HepG2 (cell line): ENCODE measurements around the gene OR5K2. TPM values are rescaled to one million over a fixed set of nuclear protein-coding genes. Genes with fewer than 3 reads are reported as not detected.

Experiments
- ASH2L ChIP-seq: fragments of 300-600, 200-600 bp; sonication (generic); IDR thresholded peaks from 2 replicates; pipeline ENCODE4 v1.7.0; 2017; ENCODE audit warnings: low read depth, mild to moderate bottlenecking, moderate library complexity, mixed read lengths, low read length; ENCODE audit not compliant: insufficient read length
- BORCS8-MEF2B ChIP-seq: sonication (generic); formaldehyde crosslinking; IDR thresholded peaks from 2 replicates; pipeline ENCODE4 v1.8.0; 2022; ENCODE audit warnings: mild to moderate bottlenecking, missing genetic modification reagents
- DR1 ChIP-seq: sonication (generic); formaldehyde crosslinking; IDR thresholded peaks from 2 replicates; pipeline ENCODE4 v1.8.0; 2021; ENCODE audit warnings: mild to moderate bottlenecking, missing genetic modification reagents, inconsistent platforms
- FOXJ3 ChIP-seq: sonication (generic); formaldehyde crosslinking; IDR thresholded peaks from 2 replicates; pipeline ENCODE4 v1.4.0; 2020; ENCODE audit warnings: missing genetic modification reagents, mild to moderate bottlenecking, borderline replicate concordance
- NR2F1 ChIP-seq, 2 experiments: fragments of 450-650 bp in 1 of 2; formaldehyde crosslinking in 1 of 2; IDR thresholded peaks; 2 replicates each; pipeline versions ENCODE4 v1.5.0 to v1.6.1; 2016 to 2020; ENCODE audit warnings: mild to moderate bottlenecking in 1 of 2, missing compliant biosample characterization in 1 of 2, missing genetic modification reagents in 1 of 2, moderate library complexity in 1 of 2
- PHB2 ChIP-seq: fragments of 450-650 bp; IDR thresholded peaks from 2 replicates; pipeline ENCODE4 v1.6.1; 2018; ENCODE audit not compliant: partially characterized antibody
- SMAD3 ChIP-seq: sonication (generic); formaldehyde crosslinking; IDR thresholded peaks from 2 replicates; pipeline ENCODE4 v1.4.0; 2020; ENCODE audit warnings: missing genetic modification reagents
- YY1 ChIP-seq: IDR thresholded peaks from 2 replicates; pipeline ENCODE4 v1.6.1; 2011; ENCODE audit warnings: low read length, low read depth, moderate library complexity, mild to moderate bottlenecking; ENCODE audit not compliant: insufficient read depth, insufficient replicate concordance
- ZNF33B ChIP-seq: sonication (generic); formaldehyde crosslinking; IDR thresholded peaks from 2 replicates; pipeline ENCODE4 v1.5.1; 2020; ENCODE audit warnings: mild to moderate bottlenecking, missing genetic modification reagents
- ZNF569 ChIP-seq: sonication (generic); formaldehyde crosslinking; IDR thresholded peaks from 2 replicates; pipeline ENCODE4 v1.5.0; 2020; ENCODE audit warnings: mild to moderate bottlenecking, missing genetic modification reagents, moderate library complexity, borderline replicate concordance
- ZNF816 ChIP-seq: sonication (generic); formaldehyde crosslinking; IDR thresholded peaks from 2 replicates; pipeline ENCODE4 v1.8.0; 2022; ENCODE audit warnings: missing genetic modification reagents, mild to moderate bottlenecking, borderline replicate concordance
- polyA plus RNA-seq, 8 experiments: library from polyadenylated mRNA; depleted of rRNA in 3 of 8; stranded (reverse) in 7 of 8; unstranded in 1 of 8; fragments of >200 nt; fragmentation: Illumina TruSeq in 4 of 8; extraction: Trizol in 4 of 8; gene quantifications; 2 replicates each; pipeline versions ENCODE4 v1.2.1 to v1.2.3, GENCODE V29; 2011 to 2016; ENCODE audit warnings: low read depth in 4 of 8, missing spikeins in 1 of 8, mixed read lengths in 1 of 8; ENCODE audit not compliant: insufficient read depth in 1 of 8
- total RNA-seq, 5 experiments: library from RNA; depleted of rRNA; stranded (reverse); fragments of >200 nt; fragmentation: Illumina TruSeq; extraction: Trizol; gene quantifications; 2 replicates each; pipeline ENCODE4 v1.2.3, GENCODE V29; 2016; ENCODE audit warnings: low read depth in 1 of 5
- TF ChIP-seq, protein P1 (sequence below): sonication (generic); formaldehyde crosslinking; IDR thresholded peaks from 2 replicates; pipeline ENCODE4 v1.4.0; 2020; ENCODE audit warnings: missing genetic modification reagents
- TF ChIP-seq, protein P2 (sequence below), 2 experiments: sonication (generic) in 1 of 2; formaldehyde crosslinking in 1 of 2; IDR thresholded peaks; 2 replicates each; pipeline versions ENCODE4 v1.4.0 to v1.6.1; 2018 to 2020; ENCODE audit warnings: missing genetic modification reagents in 2 of 2, borderline replicate concordance in 1 of 2, low read depth in 1 of 2, mild to moderate bottlenecking in 1 of 2, missing biosample characterization in 1 of 2
- TF ChIP-seq, protein P3 (sequence below): sonication (generic); formaldehyde crosslinking; IDR thresholded peaks from 2 replicates; pipeline ENCODE4 v1.5.0; 2020; ENCODE audit warnings: missing genetic modification reagents
- TF ChIP-seq, protein P4 (sequence below): sonication (generic); formaldehyde crosslinking; conservative IDR thresholded peaks from 2 replicates; pipeline ENCODE4 v1.4.0; 2020; ENCODE audit warnings: missing genetic modification reagents

The OR5K2 gene
- total and polyA plus RNA-seq, 2 of the 13 experiments (the other 11 are each of a cell fraction or from before 2014, with no cell fraction given) = not detected

DNA sequence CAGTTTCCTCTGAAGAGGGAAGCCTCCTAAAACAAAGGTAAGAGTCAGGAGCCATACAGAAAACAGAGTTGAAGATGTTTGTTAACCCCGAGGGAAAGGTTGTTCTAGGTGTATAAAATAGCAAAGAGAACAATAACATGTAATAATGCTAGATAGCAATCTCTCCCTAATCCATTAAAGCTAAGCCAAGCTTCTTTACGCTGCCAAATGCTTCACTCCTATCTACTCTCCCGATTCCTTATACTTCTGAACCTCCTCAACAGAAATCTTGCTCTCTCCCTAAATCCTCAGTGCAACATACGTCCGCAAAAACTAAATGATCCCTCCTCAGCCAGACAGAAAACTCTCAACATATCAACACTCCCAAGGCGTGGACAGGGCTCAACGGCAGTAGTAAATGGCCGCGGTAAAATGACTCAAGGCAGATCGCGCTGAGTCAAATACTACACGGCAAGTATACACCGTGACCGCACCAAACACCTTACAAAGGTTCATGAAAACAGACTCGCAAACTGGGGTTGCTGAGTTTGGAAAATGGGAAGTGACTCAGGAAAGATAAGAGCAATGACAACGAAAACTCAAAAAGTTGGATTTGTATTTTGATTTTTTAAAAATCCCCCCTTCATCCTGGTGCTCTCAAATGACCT lies 24.5 kb downstream of the OR5K2 start (continued):
- TF ChIP-seq, protein P1, sequence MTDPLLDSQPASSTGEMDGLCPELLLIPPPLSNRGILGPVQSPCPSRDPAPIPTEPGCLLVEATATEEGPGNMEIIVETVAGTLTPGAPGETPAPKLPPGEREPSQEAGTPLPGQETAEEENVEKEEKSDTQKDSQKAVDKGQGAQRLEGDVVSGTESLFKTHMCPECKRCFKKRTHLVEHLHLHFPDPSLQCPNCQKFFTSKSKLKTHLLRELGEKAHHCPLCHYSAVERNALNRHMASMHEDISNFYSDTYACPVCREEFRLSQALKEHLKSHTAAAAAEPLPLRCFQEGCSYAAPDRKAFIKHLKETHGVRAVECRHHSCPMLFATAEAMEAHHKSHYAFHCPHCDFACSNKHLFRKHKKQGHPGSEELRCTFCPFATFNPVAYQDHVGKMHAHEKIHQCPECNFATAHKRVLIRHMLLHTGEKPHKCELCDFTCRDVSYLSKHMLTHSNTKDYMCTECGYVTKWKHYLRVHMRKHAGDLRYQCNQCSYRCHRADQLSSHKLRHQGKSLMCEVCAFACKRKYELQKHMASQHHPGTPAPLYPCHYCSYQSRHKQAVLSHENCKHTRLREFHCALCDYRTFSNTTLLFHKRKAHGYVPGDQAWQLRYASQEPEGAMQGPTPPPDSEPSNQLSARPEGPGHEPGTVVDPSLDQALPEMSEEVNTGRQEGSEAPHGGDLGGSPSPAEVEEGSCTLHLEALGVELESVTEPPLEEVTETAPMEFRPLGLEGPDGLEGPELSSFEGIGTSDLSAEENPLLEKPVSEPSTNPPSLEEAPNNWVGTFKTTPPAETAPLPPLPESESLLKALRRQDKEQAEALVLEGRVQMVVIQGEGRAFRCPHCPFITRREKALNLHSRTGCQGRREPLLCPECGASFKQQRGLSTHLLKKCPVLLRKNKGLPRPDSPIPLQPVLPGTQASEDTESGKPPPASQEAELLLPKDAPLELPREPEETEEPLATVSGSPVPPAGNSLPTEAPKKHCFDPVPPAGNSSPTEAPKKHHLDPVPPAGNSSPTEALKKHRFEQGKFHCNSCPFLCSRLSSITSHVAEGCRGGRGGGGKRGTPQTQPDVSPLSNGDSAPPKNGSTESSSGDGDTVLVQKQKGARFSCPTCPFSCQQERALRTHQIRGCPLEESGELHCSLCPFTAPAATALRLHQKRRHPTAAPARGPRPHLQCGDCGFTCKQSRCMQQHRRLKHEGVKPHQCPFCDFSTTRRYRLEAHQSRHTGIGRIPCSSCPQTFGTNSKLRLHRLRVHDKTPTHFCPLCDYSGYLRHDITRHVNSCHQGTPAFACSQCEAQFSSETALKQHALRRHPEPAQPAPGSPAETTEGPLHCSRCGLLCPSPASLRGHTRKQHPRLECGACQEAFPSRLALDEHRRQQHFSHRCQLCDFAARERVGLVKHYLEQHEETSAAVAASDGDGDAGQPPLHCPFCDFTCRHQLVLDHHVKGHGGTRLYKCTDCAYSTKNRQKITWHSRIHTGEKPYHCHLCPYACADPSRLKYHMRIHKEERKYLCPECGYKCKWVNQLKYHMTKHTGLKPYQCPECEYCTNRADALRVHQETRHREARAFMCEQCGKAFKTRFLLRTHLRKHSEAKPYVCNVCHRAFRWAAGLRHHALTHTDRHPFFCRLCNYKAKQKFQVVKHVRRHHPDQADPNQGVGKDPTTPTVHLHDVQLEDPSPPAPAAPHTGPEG = 0 out of 2 replicates have a peak, but pooled peaks have one; percentile 27
- TF ChIP-seq ASH2L (peak; percentile 61), NR2F1 (CRISPR knock-in tag; IDR thresholded peaks at IDR 0.05) (no peak), DR1 (CRISPR knock-in tag) (no peak), PHB2 (no peak), ZNF33B (CRISPR knock-in tag) (0 out of 2 replicates have a peak, but pooled peaks have one; percentile 8), FOXJ3 (CRISPR knock-in tag) (0 out of 2 replicates have a peak, but pooled peaks have one; percentile 23), ZNF569 (CRISPR knock-in tag) (no peak), YY1 (peak; percentile 40), ZNF816 (0 out of 2 replicates have a peak, but pooled peaks have one; percentile 38), SMAD3 (CRISPR knock-in tag) (peak; percentile 16; the same call in 1 of the 2 replicates), BORCS8-MEF2B (CRISPR knock-in tag) (no peak)
- TF ChIP-seq, protein P2, sequence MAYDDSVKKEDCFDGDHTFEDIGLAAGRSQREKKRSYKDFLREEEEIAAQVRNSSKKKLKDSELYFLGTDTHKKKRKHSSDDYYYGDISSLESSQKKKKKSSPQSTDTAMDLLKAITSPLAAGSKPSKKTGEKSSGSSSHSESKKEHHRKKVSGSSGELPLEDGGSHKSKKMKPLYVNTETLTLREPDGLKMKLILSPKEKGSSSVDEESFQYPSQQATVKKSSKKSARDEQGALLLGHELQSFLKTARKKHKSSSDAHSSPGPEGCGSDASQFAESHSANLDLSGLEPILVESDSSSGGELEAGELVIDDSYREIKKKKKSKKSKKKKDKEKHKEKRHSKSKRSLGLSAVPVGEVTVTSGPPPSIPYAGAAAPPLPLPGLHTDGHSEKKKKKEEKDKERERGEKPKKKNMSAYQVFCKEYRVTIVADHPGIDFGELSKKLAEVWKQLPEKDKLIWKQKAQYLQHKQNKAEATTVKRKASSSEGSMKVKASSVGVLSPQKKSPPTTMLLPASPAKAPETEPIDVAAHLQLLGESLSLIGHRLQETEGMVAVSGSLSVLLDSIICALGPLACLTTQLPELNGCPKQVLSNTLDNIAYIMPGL (CRISPR knock-in tag; IDR thresholded peaks at IDR 0.05; ENCODE audit: borderline replicate concordance in 1 of 2, low read depth in 1 of 2) = peak in 1 of 2 experiments; percentile 12; a peak in 1 of 4 replicates
- TF ChIP-seq, protein P3, sequence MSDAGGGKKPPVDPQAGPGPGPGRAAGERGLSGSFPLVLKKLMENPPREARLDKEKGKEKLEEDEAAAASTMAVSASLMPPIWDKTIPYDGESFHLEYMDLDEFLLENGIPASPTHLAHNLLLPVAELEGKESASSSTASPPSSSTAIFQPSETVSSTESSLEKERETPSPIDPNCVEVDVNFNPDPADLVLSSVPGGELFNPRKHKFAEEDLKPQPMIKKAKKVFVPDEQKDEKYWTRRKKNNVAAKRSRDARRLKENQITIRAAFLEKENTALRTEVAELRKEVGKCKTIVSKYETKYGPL (CRISPR knock-in tag) = 0 out of 2 replicates have a peak, but pooled peaks have one; percentile 20
- TF ChIP-seq, protein P4, sequence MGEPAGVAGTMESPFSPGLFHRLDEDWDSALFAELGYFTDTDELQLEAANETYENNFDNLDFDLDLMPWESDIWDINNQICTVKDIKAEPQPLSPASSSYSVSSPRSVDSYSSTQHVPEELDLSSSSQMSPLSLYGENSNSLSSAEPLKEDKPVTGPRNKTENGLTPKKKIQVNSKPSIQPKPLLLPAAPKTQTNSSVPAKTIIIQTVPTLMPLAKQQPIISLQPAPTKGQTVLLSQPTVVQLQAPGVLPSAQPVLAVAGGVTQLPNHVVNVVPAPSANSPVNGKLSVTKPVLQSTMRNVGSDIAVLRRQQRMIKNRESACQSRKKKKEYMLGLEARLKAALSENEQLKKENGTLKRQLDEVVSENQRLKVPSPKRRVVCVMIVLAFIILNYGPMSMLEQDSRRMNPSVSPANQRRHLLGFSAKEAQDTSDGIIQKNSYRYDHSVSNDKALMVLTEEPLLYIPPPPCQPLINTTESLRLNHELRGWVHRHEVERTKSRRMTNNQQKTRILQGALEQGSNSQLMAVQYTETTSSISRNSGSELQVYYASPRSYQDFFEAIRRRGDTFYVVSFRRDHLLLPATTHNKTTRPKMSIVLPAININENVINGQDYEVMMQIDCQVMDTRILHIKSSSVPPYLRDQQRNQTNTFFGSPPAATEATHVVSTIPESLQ = no peak
